Neural progenitor cell (in vitro differentiated cells): Measurements from ENCODE around the gene ZFHX3.

ENCODE experiments used
- CTCF ChIP-seq: fragments of 200-600 bp; sonication (generic); IDR thresholded peaks from 2 replicates; pipeline ENCODE4 v1.5.1; 2017; ENCODE audit warnings: antibody characterized with exemption, mild to moderate bottlenecking
- EZH2 ChIP-seq: fragments of 200-600 bp; sonication (generic); IDR thresholded peaks from 2 replicates; pipeline ENCODE4 v1.6.1; 2017; ENCODE audit warnings: antibody characterized with exemption, mild to moderate bottlenecking, moderate library complexity

- TF ChIP-seq CTCF (no peak), EZH2 (no peak)
These were observed 31.5 kb downstream of the ZFHX3 start for GRCh38 chr16:73016488-73016830.
